ENCODE results near the gene BABAM2. TPM values are rescaled to one million over a fixed set of nuclear protein-coding genes. Genes with fewer than 3 reads are reported as not detected.
A peak's percentile ranks its signal among the peaks of the same experiment; 100 is the strongest.

Gene BABAM2
- total and polyA plus RNA-seq, 10 of the 15 experiments (the other 5 are each of a cell fraction or from before 2014, with no cell fraction given): 30.7 to 59.9 (median 44.5) TPM

DNA sequence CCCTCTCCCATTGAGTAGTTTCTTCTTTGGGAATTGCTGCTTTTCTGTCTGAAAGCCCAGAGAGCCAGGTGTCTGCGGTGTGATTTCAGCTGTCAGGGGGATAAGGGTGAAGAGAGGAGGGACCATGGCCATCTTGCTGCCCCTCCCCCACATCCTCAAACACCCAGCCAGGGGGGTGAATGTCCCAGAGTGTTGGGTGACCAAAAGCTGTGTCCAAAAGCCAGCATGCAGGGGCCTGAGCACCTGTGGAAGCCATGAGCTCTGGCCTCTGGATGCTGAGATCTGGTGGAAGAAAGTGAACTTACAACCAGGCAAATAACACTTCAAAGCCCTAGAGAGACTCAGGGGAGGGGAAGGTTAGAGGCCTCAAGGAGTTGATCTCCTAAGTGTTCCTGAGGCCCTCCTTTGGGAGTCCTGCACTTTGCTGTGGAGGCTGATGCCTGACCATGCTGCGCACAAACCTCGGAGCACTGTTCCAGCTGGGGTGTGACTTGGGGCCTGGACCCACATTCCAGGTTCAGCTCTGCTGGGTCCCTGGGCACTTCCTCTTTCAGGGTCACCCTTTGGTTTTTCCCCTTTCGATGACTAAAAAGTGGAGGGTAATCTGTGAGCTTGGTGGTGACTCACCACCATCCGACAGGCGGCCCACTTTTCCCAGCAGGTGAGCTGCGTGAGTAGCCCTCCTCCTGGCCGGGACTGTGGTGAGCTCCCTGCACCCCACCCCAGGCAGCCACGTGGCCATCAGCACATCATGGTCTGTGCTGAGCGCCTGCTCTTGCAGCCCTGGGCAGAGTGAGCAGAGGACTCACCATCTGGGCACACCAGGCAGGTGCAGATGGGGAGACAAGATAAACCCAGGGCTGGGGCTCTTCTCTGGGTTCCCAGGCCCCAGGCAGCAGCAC, 435.3 kb downstream of the BABAM2 start (continued):
- no peak for TF ChIP-seq E2F8 (IDR thresholded peaks at IDR 0.05; ENCODE audit: low read depth, partially characterized antibody)
- no peak for TF ChIP-seq CBX5 (IDR thresholded peaks at IDR 0.05; ENCODE audit: low read depth)
- no peak for TF ChIP-seq KAT2A (conservative IDR thresholded peaks at IDR 0.05; ENCODE audit: control insufficient read depth, low read depth, low read length)
- peak; percentile 63; the same call in 1 of the 2 replicates for TF ChIP-seq IRF4 (IDR thresholded peaks at IDR 0.05; ENCODE audit: low read depth, low read length)
- TF ChIP-seq ZNF24 (IDR thresholded peaks at IDR 0.05): no peak
- peak; percentile 62; the same call in 1 of the 2 replicates for TF ChIP-seq TCF12 (IDR thresholded peaks at IDR 0.05; ENCODE audit: low read depth, low read length)
- peak; percentile 73; the same call in 1 of the 2 replicates for TF ChIP-seq PAX5 (IDR thresholded peaks at IDR 0.05; ENCODE audit: borderline replicate concordance, low read depth, low read length)
- no peak for TF ChIP-seq CEBPZ (IDR thresholded peaks at IDR 0.05; ENCODE audit: low read depth, low read length)
- TF ChIP-seq TCF3 (IDR thresholded peaks at IDR 0.05; ENCODE audit: borderline replicate concordance, insufficient read depth, low read depth, low read length): peak; percentile 55; the same call in 1 of the 2 replicates
- TF ChIP-seq POLR2A (IDR thresholded peaks at IDR 0.05; ENCODE audit: low read depth, low read length): no peak
- TF ChIP-seq SUZ12 (IDR thresholded peaks at IDR 0.05; ENCODE audit: unreplicated experiment): no peak
- peak; percentile 38; the same call in 1 of the 2 replicates for TF ChIP-seq NFIC (IDR thresholded peaks at IDR 0.05; ENCODE audit: low read depth, low read length)
- TF ChIP-seq, protein P1, sequence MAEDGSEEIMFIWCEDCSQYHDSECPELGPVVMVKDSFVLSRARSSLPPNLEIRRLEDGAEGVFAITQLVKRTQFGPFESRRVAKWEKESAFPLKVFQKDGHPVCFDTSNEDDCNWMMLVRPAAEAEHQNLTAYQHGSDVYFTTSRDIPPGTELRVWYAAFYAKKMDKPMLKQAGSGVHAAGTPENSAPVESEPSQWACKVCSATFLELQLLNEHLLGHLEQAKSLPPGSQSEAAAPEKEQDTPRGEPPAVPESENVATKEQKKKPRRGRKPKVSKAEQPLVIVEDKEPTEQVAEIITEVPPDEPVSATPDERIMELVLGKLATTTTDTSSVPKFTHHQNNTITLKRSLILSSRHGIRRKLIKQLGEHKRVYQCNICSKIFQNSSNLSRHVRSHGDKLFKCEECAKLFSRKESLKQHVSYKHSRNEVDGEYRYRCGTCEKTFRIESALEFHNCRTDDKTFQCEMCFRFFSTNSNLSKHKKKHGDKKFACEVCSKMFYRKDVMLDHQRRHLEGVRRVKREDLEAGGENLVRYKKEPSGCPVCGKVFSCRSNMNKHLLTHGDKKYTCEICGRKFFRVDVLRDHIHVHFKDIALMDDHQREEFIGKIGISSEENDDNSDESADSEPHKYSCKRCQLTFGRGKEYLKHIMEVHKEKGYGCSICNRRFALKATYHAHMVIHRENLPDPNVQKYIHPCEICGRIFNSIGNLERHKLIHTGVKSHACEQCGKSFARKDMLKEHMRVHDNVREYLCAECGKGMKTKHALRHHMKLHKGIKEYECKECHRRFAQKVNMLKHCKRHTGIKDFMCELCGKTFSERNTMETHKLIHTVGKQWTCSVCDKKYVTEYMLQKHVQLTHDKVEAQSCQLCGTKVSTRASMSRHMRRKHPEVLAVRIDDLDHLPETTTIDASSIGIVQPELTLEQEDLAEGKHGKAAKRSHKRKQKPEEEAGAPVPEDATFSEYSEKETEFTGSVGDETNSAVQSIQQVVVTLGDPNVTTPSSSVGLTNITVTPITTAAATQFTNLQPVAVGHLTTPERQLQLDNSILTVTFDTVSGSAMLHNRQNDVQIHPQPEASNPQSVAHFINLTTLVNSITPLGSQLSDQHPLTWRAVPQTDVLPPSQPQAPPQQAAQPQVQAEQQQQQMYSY (CRISPR knock-in tag; IDR thresholded peaks at IDR 0.05): no peak
- peak in 1 of 2 experiments; percentile 82; a peak in 2 of 4 replicates for TF ChIP-seq ETV6 (conservative IDR thresholded peaks at IDR 0.05 in 1 of 2, IDR thresholded peaks at IDR 0.05 in 1 of 2; ENCODE audit: borderline replicate concordance in 1 of 2, low read depth in 1 of 2)
